HCT116 (cell line): ENCODE data around the gene OR7G2. TPM values are rescaled to one million over a fixed set of nuclear protein-coding genes. Genes with fewer than 3 reads are reported as not detected.

Experiments
- ATAC-seq: fragments of 200-7000 bp; cut with Tn5 transposase; 2 replicates; pipeline ENCODE4 v1.9.1; 2020; ENCODE audit warnings: mild to moderate bottlenecking, moderate library complexity
- BruUV-seq: library from RNA; stranded (reverse); fragments of 400-500 nt; replicated peaks from 2 replicates; lab custom pipeline; 2021; lab: Mats Ljungman, UMichigan
- CTCF ChIA-PET: fragments of 300-600 bp; sonication (Branson Sonifier 250); formaldehyde crosslinking; loops from one replicate; lab custom pipeline; 2021; ENCODE audit warnings: antibody characterized with exemption; lab: Charles Lee
- POLR2A ChIA-PET: fragments of 300-600, 350-600 bp; sonication (Branson Sonifier 250); formaldehyde crosslinking; loops from one replicate; lab custom pipeline; 2021; ENCODE audit warnings: antibody characterized with exemption; lab: Charles Lee
- RAD21 ChIA-PET, 2 experiments: fragments of 300-600 bp; sonication (Branson Sonifier 250); formaldehyde crosslinking; loops; one replicate each; lab custom pipeline; 2023; ENCODE audit warnings: low total read pairs in 2 of 2; ENCODE audit not compliant: uncharacterized antibody in 2 of 2, unreplicated experiment in 2 of 2, low non-redundant PET in 1 of 2; lab: Charles Lee
- DNase-seq: peaks from one replicate; pipeline ENCODE4 v3.0.0-alpha.2; 2010; ENCODE audit warnings: low read depth, low spot score
- H2AFZ ChIP-seq: fragments of 200-600 bp; shearing (Covaris generic), sonication (generic); 2 replicates; pipeline ENCODE4 v1.6.1; 2017; ENCODE audit warnings: low read depth, mixed run types, mixed read lengths, antibody characterized with exemption, low read length; ENCODE audit not compliant: poor library complexity, severe bottlenecking
- H3K27ac ChIP-seq: 2 replicates; pipeline ENCODE4 v1.5.1; 2012; ENCODE audit warnings: low read depth, low read length
- H3K27me3 ChIP-seq: fragments of 200-600 bp; sonication (generic); 2 replicates; pipeline ENCODE4 v1.6.1; 2016; ENCODE audit warnings: mixed run types, low read length, mixed read lengths; ENCODE audit not compliant: insufficient read depth
- H3K36me3 ChIP-seq, 2 experiments: fragments of 200-500 bp in 1 of 2; fragments of 200-600 bp in 1 of 2; sonication (Bioruptor generic) in 1 of 2; sonication (generic) in 1 of 2; 2 replicates each; pipeline versions ENCODE4 v1.5.1 to v1.6.1; 2014 to 2016; ENCODE audit warnings: low read length in 2 of 2, inconsistent platforms in 1 of 2, mixed read lengths in 1 of 2, mixed run types in 1 of 2; ENCODE audit not compliant: insufficient read depth in 2 of 2, control insufficient read depth in 1 of 2
- H3K4me1 ChIP-seq, 2 experiments: fragments of 200-600 bp in 1 of 2; sonication (generic) in 1 of 2; 2 replicates each; pipeline versions ENCODE4 v1.5.1 to v1.6.1; 2012 to 2017; ENCODE audit warnings: low read length in 2 of 2, inconsistent platforms in 1 of 2, mild to moderate bottlenecking in 1 of 2, mixed read lengths in 1 of 2, mixed run types in 1 of 2, moderate library complexity in 1 of 2; ENCODE audit not compliant: insufficient read depth in 2 of 2, control insufficient read depth in 1 of 2
- H3K4me2 ChIP-seq: fragments of 200-600 bp; sonication (generic); 2 replicates; pipeline ENCODE4 v1.6.1; 2017; ENCODE audit warnings: mixed run types, low read length, mixed read lengths
- H3K4me3 ChIP-seq, 2 experiments: fragments of 200-600 bp in 1 of 2; sonication (generic) in 1 of 2; replicated peaks in 1 of 2; 2 replicates each; pipeline ENCODE4 v1.5.1; 2011 to 2016; ENCODE audit warnings: low read length in 2 of 2, control low read depth in 1 of 2, low read depth in 1 of 2, mild to moderate bottlenecking in 1 of 2, mixed read lengths in 1 of 2, mixed run types in 1 of 2
- H3K79me2 ChIP-seq: fragments of 200-600 bp; sonication (generic); 2 replicates; pipeline ENCODE4 v1.6.1; 2017; ENCODE audit warnings: mild to moderate bottlenecking, mixed run types, low read length, moderate library complexity, mixed read lengths; ENCODE audit not compliant: insufficient read depth
- H3K9ac ChIP-seq: fragments of 200-600 bp; sonication (generic); 2 replicates; pipeline ENCODE4 v1.6.1; 2016; ENCODE audit warnings: low read length, mixed read lengths
- H3K9me2 ChIP-seq: fragments of 200-600 bp; sonication (generic), shearing (Covaris generic); 2 replicates; pipeline ENCODE4 v1.6.1; 2017; ENCODE audit warnings: mixed run types, mild to moderate bottlenecking, moderate library complexity; ENCODE audit not compliant: insufficient read depth
- H3K9me3 ChIP-seq, 2 experiments: fragments of 200-500 bp in 1 of 2; fragments of 200-600 bp in 1 of 2; sonication (Bioruptor generic) in 1 of 2; sonication (generic) in 1 of 2; 2 replicates each; pipeline ENCODE4 v1.6.1; 2014 to 2017; ENCODE audit warnings: low read length in 2 of 2, mixed read lengths in 2 of 2, inconsistent platforms in 1 of 2, low read depth in 1 of 2, mild to moderate bottlenecking in 1 of 2, mixed run types in 1 of 2, moderate library complexity in 1 of 2; ENCODE audit not compliant: control insufficient read depth in 1 of 2, insufficient read depth in 1 of 2
- H4K20me1 ChIP-seq: fragments of 200-600 bp; sonication (generic), shearing (Covaris generic); 2 replicates; pipeline ENCODE4 v1.6.1; 2017; ENCODE audit warnings: mixed run types, mild to moderate bottlenecking, moderate library complexity; ENCODE audit not compliant: insufficient read depth
- CBX3 ChIP-seq: IDR thresholded peaks from 2 replicates; pipeline ENCODE4 v1.6.1; 2012; ENCODE audit warnings: low read depth
- CEBPB ChIP-seq: IDR thresholded peaks from 2 replicates; pipeline ENCODE4 v1.6.1; 2012; ENCODE audit warnings: low read depth
- ELF1 ChIP-seq: IDR thresholded peaks from 2 replicates; pipeline ENCODE4 v1.6.1; 2012; ENCODE audit warnings: low read depth, borderline replicate concordance
- EZH2 ChIP-seq: fragments of 200-600 bp; sonication (generic); IDR thresholded peaks from 2 replicates; pipeline ENCODE4 v1.6.1; 2017; ENCODE audit warnings: antibody characterized with exemption, mixed run types
- EZH2phosphoT487 ChIP-seq: fragments of 200-600 bp; IDR thresholded peaks from 2 replicates; pipeline ENCODE4 v1.6.1; 2018; ENCODE audit warnings: antibody characterized with exemption, borderline replicate concordance
- POLR2A ChIP-seq: IDR thresholded peaks from 2 replicates; pipeline ENCODE4 v1.7.0; 2011; ENCODE audit warnings: borderline replicate concordance; ENCODE audit not compliant: insufficient read depth, insufficient read length; ENCODE audit errors: extremely low read depth
- SIN3A ChIP-seq: IDR thresholded peaks from 2 replicates; pipeline ENCODE4 v1.6.1; 2012; ENCODE audit warnings: low read depth
- SP1 ChIP-seq: IDR thresholded peaks from 2 replicates; pipeline ENCODE4 v1.6.1; 2012; ENCODE audit warnings: low read depth
- SRF ChIP-seq: IDR thresholded peaks from 2 replicates; pipeline ENCODE4 v1.6.1; 2012; ENCODE audit warnings: low read depth
- ZNF274 ChIP-seq: fragments of 200-500 bp; sonication (Bioruptor generic); IDR thresholded peaks from 2 replicates; pipeline ENCODE4 v1.6.1; 2014; ENCODE audit warnings: mild to moderate bottlenecking, low read depth, low read length, inconsistent platforms
- intact Hi-C: fragments of 100-400 bp; cut with micrococcal nuclease; formaldehyde crosslinking; loops from 2 replicates; pipeline ENCODE4 v1.10.0; 2022
- total RNA-seq: library from RNA; stranded (reverse); gene quantifications from one replicate; pipeline ENCODE4 v1.2.1, GENCODE V29; 2021; ENCODE audit not compliant: unreplicated experiment
- TF ChIP-seq, protein P1 (sequence below): IDR thresholded peaks from 2 replicates; pipeline ENCODE4 v1.6.1; 2012
- TF ChIP-seq, protein P2 (sequence below): IDR thresholded peaks from 2 replicates; pipeline ENCODE4 v1.6.1; 2012; ENCODE audit warnings: low read depth
- TF ChIP-seq, protein P3 (sequence below): IDR thresholded peaks from 2 replicates; pipeline ENCODE4 v1.6.1; 2011; ENCODE audit warnings: mild to moderate bottlenecking, low read length, moderate library complexity; ENCODE audit not compliant: insufficient replicate concordance; ENCODE audit errors: extremely low read depth
- TF ChIP-seq, protein P4 (sequence below): IDR thresholded peaks from 2 replicates; pipeline ENCODE4 v1.6.1; 2012

OR7G2 gene
- total RNA-seq, 1 experiment from 2014 or later = not detected

DNA sequence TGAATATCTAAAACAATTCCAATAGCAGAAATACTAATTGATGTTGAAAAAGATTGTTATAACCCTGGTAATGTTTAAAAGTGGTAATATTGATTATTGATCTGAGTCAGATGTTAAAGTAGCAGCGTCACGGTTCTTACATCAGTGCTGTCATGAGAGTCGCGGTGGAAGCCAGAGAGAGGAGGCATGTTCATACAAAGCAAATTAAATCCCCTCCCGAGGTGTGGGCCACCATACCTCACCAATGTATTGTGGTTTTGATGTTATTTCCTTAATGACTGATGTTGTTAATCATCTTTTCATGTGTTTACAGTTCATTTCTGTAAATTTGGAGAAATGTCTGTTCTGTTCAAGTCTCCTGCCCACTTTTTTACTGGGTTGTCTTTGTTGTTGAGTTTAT, 44.1 kb upstream of the OR7G2 start:
- intact Hi-C loops = no loop called here
- H3K9me2 ChIP-seq = no peaks in the 10 kb centered on the region
- H3K4me2 ChIP-seq = no peak overlapping the region
- BruUV-seq = no TSS peak
- H3K79me2 ChIP-seq = peaks cover 100% of the 10 kb centered on the region
- peaks cover 0 to 6% of the 10 kb centered on the region in 2 experiments; a peak in 1 of 4 replicates for H3K4me1 ChIP-seq
- H3K4me3 ChIP-seq = no peak overlapping the region
- ATAC-seq = no peak
- H3K36me3 ChIP-seq = peaks cover 0 to 62% of the 10 kb centered on the region in 2 experiments
- ChIA-PET POLR2A (no interaction called here), CTCF (no interaction called here), RAD21 (no interaction called here)
- H3K9me3 ChIP-seq = peaks cover 50 to 56% of the 10 kb centered on the region in 2 experiments; a peak in 3 of 4 replicates
- no peaks in the 10 kb centered on the region for H4K20me1 ChIP-seq
- H3K27me3 ChIP-seq = no peaks in the 10 kb centered on the region
- no peak overlapping the region for H2AFZ ChIP-seq
- no peak for DNase-seq
- TF ChIP-seq EZH2 = no peak
- TF ChIP-seq, protein P1, sequence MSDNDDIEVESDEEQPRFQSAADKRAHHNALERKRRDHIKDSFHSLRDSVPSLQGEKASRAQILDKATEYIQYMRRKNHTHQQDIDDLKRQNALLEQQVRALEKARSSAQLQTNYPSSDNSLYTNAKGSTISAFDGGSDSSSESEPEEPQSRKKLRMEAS = no peak
- TF ChIP-seq, protein P2, sequence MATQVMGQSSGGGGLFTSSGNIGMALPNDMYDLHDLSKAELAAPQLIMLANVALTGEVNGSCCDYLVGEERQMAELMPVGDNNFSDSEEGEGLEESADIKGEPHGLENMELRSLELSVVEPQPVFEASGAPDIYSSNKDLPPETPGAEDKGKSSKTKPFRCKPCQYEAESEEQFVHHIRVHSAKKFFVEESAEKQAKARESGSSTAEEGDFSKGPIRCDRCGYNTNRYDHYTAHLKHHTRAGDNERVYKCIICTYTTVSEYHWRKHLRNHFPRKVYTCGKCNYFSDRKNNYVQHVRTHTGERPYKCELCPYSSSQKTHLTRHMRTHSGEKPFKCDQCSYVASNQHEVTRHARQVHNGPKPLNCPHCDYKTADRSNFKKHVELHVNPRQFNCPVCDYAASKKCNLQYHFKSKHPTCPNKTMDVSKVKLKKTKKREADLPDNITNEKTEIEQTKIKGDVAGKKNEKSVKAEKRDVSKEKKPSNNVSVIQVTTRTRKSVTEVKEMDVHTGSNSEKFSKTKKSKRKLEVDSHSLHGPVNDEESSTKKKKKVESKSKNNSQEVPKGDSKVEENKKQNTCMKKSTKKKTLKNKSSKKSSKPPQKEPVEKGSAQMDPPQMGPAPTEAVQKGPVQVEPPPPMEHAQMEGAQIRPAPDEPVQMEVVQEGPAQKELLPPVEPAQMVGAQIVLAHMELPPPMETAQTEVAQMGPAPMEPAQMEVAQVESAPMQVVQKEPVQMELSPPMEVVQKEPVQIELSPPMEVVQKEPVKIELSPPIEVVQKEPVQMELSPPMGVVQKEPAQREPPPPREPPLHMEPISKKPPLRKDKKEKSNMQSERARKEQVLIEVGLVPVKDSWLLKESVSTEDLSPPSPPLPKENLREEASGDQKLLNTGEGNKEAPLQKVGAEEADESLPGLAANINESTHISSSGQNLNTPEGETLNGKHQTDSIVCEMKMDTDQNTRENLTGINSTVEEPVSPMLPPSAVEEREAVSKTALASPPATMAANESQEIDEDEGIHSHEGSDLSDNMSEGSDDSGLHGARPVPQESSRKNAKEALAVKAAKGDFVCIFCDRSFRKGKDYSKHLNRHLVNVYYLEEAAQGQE = no peak
- TF ChIP-seq POLR2A = no peak
- no peak for TF ChIP-seq SRF
- TF ChIP-seq, protein P3, sequence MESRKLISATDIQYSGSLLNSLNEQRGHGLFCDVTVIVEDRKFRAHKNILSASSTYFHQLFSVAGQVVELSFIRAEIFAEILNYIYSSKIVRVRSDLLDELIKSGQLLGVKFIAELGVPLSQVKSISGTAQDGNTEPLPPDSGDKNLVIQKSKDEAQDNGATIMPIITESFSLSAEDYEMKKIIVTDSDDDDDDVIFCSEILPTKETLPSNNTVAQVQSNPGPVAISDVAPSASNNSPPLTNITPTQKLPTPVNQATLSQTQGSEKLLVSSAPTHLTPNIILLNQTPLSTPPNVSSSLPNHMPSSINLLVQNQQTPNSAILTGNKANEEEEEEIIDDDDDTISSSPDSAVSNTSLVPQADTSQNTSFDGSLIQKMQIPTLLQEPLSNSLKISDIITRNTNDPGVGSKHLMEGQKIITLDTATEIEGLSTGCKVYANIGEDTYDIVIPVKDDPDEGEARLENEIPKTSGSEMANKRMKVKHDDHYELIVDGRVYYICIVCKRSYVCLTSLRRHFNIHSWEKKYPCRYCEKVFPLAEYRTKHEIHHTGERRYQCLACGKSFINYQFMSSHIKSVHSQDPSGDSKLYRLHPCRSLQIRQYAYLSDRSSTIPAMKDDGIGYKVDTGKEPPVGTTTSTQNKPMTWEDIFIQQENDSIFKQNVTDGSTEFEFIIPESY = no peak
- TF ChIP-seq, protein P4, sequence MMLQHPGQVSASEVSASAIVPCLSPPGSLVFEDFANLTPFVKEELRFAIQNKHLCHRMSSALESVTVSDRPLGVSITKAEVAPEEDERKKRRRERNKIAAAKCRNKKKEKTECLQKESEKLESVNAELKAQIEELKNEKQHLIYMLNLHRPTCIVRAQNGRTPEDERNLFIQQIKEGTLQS = no peak
- no peak for TF ChIP-seq SP1
- no peak for TF ChIP-seq CBX3
- no peak for TF ChIP-seq ELF1
- TF ChIP-seq SIN3A = no peak
- TF ChIP-seq EZH2phosphoT487 = no peak
- no peak for TF ChIP-seq ZNF274
- TF ChIP-seq CEBPB = no peak
- TF ChIP-seq, all 23 proteins: peak for 0
- no peak overlapping the region for H3K27ac ChIP-seq
- no peak overlapping the region for H3K9ac ChIP-seq
